HEK293 (cell line): ENCODE data around the gene SYNPO2.

ENCODE experiments used
- CTCF ChIA-PET: fragments of 350-600 bp; formaldehyde crosslinking; extraction: SDS; loops from one replicate; lab custom pipeline; 2021; ENCODE audit warnings: antibody characterized with exemption; lab: Yijun Ruan, JAX
- POLR2A ChIA-PET: fragments of 300-600 bp; formaldehyde crosslinking; extraction: SDS; loops from one replicate; lab custom pipeline; 2020; ENCODE audit warnings: antibody characterized with exemption, inconsistent platforms; lab: Yijun Ruan, JAX
- H3K27ac ChIP-seq: fragments of 200-500 bp; sonication (Bioruptor generic); 2 replicates; pipeline ENCODE4 v1.5.1; 2014; ENCODE audit warnings: low read depth, low read length, control low read depth, inconsistent platforms; ENCODE audit errors: extremely low read depth
- H3K36me3 ChIP-seq, 2 experiments: fragments of 200-500 bp in 1 of 2; sonication (Bioruptor generic) in 1 of 2; 1 replicate in 1 of 2; 2 replicates in 1 of 2; pipeline ENCODE4 v1.5.1; 2014 to 2017; ENCODE audit warnings: inconsistent platforms in 2 of 2, low read length in 2 of 2; ENCODE audit not compliant: control insufficient read depth in 2 of 2, insufficient read depth in 1 of 2
- H3K4me1 ChIP-seq: fragments of 200-500 bp; sonication (Bioruptor generic); 2 replicates; pipeline ENCODE4 v1.5.1; 2014; ENCODE audit warnings: mild to moderate bottlenecking, low read length, inconsistent platforms; ENCODE audit not compliant: control insufficient read depth, insufficient read depth
- H3K4me3 ChIP-seq: 2 replicates; pipeline ENCODE4 v1.5.1; 2011; ENCODE audit warnings: low read depth, mild to moderate bottlenecking, control low read depth, low read length, moderate library complexity
- H3K9me3 ChIP-seq: fragments of 200-500 bp; sonication (Bioruptor generic); 2 replicates; pipeline ENCODE4 v1.5.1; 2014; ENCODE audit warnings: low read depth, low read length, inconsistent platforms; ENCODE audit not compliant: control insufficient read depth, insufficient read depth
- GLI2 ChIP-seq: fragments of 450-650 bp; formaldehyde crosslinking; IDR thresholded peaks from 2 replicates; pipeline ENCODE4; 2017; ENCODE audit warnings: missing biosample characterization, missing genetic modification characterization, low read depth, borderline replicate concordance
- GLIS1 ChIP-seq: fragments of 450-650 bp; formaldehyde crosslinking; IDR thresholded peaks from 2 replicates; pipeline ENCODE4 v1.5.1; 2016; ENCODE audit warnings: missing biosample characterization, missing genetic modification characterization
- KLF7 ChIP-seq: fragments of 450-650 bp; formaldehyde crosslinking; IDR thresholded peaks from 2 replicates; pipeline ENCODE4 v1.5.1; 2016; ENCODE audit warnings: missing biosample characterization, missing genetic modification characterization, borderline replicate concordance
- SALL2 ChIP-seq: fragments of 450-650 bp; formaldehyde crosslinking; IDR thresholded peaks from 2 replicates; pipeline ENCODE4 v1.5.0; 2017; ENCODE audit warnings: missing biosample characterization, mild to moderate bottlenecking, missing genetic modification characterization, borderline replicate concordance
- TRIM28 ChIP-seq: IDR thresholded peaks from 2 replicates; pipeline ENCODE4 v1.6.1; 2011; ENCODE audit warnings: low read length, control low read depth, borderline replicate concordance
- ZBTB17 ChIP-seq: fragments of 450-650 bp; formaldehyde crosslinking; IDR thresholded peaks from 2 replicates; pipeline ENCODE4 v1.5.1; 2016; ENCODE audit warnings: missing biosample characterization, missing genetic modification characterization
- ZNF114 ChIP-seq: fragments of 450-650 bp; formaldehyde crosslinking; IDR thresholded peaks from 2 replicates; pipeline ENCODE4 v1.5.0; 2017; ENCODE audit warnings: missing biosample characterization, missing genetic modification characterization
- ZNF132 ChIP-seq: fragments of 450-650 bp; formaldehyde crosslinking; IDR thresholded peaks from 2 replicates; pipeline ENCODE4 v1.5.1; 2017; ENCODE audit warnings: missing biosample characterization, missing genetic modification characterization, borderline replicate concordance
- ZNF214 ChIP-seq: fragments of 450-650 bp; formaldehyde crosslinking; IDR thresholded peaks from 2 replicates; pipeline ENCODE4 v1.5.1; 2017; ENCODE audit warnings: missing biosample characterization, mild to moderate bottlenecking, missing genetic modification characterization, borderline replicate concordance
- ZNF292 ChIP-seq: fragments of 450-650 bp; formaldehyde crosslinking; IDR thresholded peaks from 2 replicates; pipeline ENCODE4 v1.5.1; 2016; ENCODE audit warnings: low read depth, missing biosample characterization, missing genetic modification characterization, borderline replicate concordance
- ZNF426 ChIP-seq: fragments of 450-650 bp; formaldehyde crosslinking; IDR thresholded peaks from 2 replicates; pipeline ENCODE4 v1.5.1; 2017; ENCODE audit warnings: missing biosample characterization, missing genetic modification characterization, mild to moderate bottlenecking, inconsistent platforms, moderate library complexity
- ZNF501 ChIP-seq: fragments of 450-650 bp; formaldehyde crosslinking; IDR thresholded peaks from 2 replicates; pipeline ENCODE4 v1.5.1; 2016; ENCODE audit warnings: missing biosample characterization, missing genetic modification characterization
- ZNF549 ChIP-seq: fragments of 450-650 bp; IDR thresholded peaks from 2 replicates; pipeline ENCODE4 v1.5.1; 2018; ENCODE audit warnings: missing biosample characterization, missing genetic modification characterization, mild to moderate bottlenecking, inconsistent platforms, moderate library complexity
- ZNF664 ChIP-seq: fragments of 450-650 bp; formaldehyde crosslinking; IDR thresholded peaks from 2 replicates; pipeline ENCODE4 v1.5.1; 2016; ENCODE audit warnings: missing biosample characterization, missing genetic modification characterization
- ZNF837 ChIP-seq: fragments of 450-650 bp; formaldehyde crosslinking; IDR thresholded peaks from 2 replicates; pipeline ENCODE4 v1.5.1; 2016; ENCODE audit warnings: missing biosample characterization, missing genetic modification characterization
- ZNF843 ChIP-seq: fragments of 450-650 bp; formaldehyde crosslinking; IDR thresholded peaks from 2 replicates; pipeline ENCODE4 v1.5.1; 2016; ENCODE audit warnings: missing biosample characterization, missing genetic modification characterization
- TF ChIP-seq, protein P1 (sequence below): IDR thresholded peaks from 2 replicates; pipeline ENCODE4 v1.6.1; 2011; ENCODE audit warnings: mild to moderate bottlenecking, low read depth, low read length, borderline replicate concordance
- TF ChIP-seq, protein P2 (sequence below): fragments of 450-650 bp; formaldehyde crosslinking; conservative IDR thresholded peaks from 2 replicates; pipeline ENCODE4 v1.5.1; 2016; ENCODE audit warnings: low read depth, missing biosample characterization, missing genetic modification characterization
- TF ChIP-seq, protein P3 (sequence below): fragments of 450-650 bp; formaldehyde crosslinking; IDR thresholded peaks from 2 replicates; pipeline ENCODE4 v1.5.1; 2016; ENCODE audit warnings: missing biosample characterization, missing genetic modification characterization
- TF ChIP-seq, protein P4 (sequence below): fragments of 450-650 bp; formaldehyde crosslinking; IDR thresholded peaks from 2 replicates; pipeline ENCODE4 v1.5.1; 2016; ENCODE audit warnings: missing biosample characterization, missing genetic modification characterization
- TF ChIP-seq, protein P5 (sequence below): fragments of 450-650 bp; formaldehyde crosslinking; IDR thresholded peaks from 2 replicates; pipeline ENCODE4 v1.5.1; 2017; ENCODE audit warnings: missing biosample characterization, missing genetic modification characterization
- TF ChIP-seq, protein P6 (sequence below): fragments of 450-650 bp; IDR thresholded peaks from 2 replicates; pipeline ENCODE4 v1.5.1; 2018; ENCODE audit warnings: missing biosample characterization, missing genetic modification characterization

Gene SYNPO2

DNA sequence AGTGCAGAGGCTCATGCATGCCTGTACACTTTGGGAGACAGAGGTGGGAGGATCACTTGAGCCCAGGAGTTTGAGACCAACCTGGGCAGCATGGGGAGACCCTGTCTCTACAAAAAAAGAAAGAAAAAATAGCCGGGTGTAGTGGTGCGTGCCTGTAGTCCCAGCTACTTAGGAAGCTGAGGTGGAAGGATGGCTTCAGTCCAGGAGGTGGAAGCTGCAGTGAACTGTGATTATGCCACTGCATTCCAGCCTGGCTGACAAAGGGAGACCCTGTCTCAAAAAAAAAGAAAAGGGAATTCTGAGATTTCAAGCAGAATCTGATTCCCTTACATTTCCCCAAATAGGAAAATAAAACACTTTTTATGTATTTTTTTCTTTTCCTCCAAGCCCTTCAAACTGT is 83.5 kb downstream of the SYNPO2 start:
- H3K4me3 ChIP-seq, result no peak overlapping the region
- CTCF ChIA-PET, result interaction anchor here (2.7 kb wide), 1 partner anchor 201 kb away, joined by 7 read pairs; no protein-coding TSS in a partner anchor
- no peak overlapping the region for H3K27ac ChIP-seq
- no peaks in the 10 kb centered on the region for H3K9me3 ChIP-seq
- no peaks in the 10 kb centered on the region for H3K36me3 ChIP-seq
- H3K4me1 ChIP-seq, result no peaks in the 10 kb centered on the region
- POLR2A ChIA-PET, result no interaction called here
- TF ChIP-seq ZNF549 (tag by site-specific recombination), result no peak
- TF ChIP-seq ZNF114 (tag by site-specific recombination), result no peak
- TF ChIP-seq GLIS1 (tag by site-specific recombination), result no peak
- no peak for TF ChIP-seq SALL2 (tag by site-specific recombination)
- TF ChIP-seq, protein P1, sequence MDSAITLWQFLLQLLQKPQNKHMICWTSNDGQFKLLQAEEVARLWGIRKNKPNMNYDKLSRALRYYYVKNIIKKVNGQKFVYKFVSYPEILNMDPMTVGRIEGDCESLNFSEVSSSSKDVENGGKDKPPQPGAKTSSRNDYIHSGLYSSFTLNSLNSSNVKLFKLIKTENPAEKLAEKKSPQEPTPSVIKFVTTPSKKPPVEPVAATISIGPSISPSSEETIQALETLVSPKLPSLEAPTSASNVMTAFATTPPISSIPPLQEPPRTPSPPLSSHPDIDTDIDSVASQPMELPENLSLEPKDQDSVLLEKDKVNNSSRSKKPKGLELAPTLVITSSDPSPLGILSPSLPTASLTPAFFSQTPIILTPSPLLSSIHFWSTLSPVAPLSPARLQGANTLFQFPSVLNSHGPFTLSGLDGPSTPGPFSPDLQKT, result no peak
- no peak for TF ChIP-seq ZNF214 (tag by site-specific recombination)
- no peak for TF ChIP-seq KLF7 (tag by site-specific recombination)
- TF ChIP-seq ZNF132 (tag by site-specific recombination), result no peak

DNA sequence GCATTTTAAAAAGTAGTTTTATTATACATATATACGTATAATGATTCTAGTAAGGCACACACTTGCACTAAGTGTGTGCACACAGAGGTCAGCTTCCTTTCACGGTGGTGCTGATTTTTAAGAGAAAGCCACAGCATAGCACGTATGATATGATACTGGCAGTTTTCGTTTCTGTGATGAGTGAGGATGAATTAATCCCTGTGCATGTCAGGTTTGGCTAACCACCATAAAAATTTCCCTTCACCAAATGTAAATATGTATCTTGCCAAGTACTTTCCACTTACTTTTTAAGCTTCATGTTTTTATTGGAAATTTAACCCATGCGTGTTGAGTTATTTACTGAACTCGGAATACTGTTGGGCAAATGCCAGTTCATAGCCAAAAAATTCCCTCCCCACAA is 84.6 kb downstream of the SYNPO2 start:
- POLR2A ChIA-PET, result no interaction called here
- Histone ChIP-seq H3K36me3 (no peaks in the 10 kb centered on the region), H3K4me1 (no peaks in the 10 kb centered on the region), H3K9me3 (no peaks in the 10 kb centered on the region), H3K27ac (no peak overlapping the region), H3K4me3 (no peak overlapping the region)
- CTCF ChIA-PET, result interaction anchor here (0.9 to 2.7 kb wide), 3 partner anchors 8 to 202 kb away, joined by 3 to 7 read pairs (median 4); no protein-coding TSS in a partner anchor
- TF ChIP-seq, protein P2, sequence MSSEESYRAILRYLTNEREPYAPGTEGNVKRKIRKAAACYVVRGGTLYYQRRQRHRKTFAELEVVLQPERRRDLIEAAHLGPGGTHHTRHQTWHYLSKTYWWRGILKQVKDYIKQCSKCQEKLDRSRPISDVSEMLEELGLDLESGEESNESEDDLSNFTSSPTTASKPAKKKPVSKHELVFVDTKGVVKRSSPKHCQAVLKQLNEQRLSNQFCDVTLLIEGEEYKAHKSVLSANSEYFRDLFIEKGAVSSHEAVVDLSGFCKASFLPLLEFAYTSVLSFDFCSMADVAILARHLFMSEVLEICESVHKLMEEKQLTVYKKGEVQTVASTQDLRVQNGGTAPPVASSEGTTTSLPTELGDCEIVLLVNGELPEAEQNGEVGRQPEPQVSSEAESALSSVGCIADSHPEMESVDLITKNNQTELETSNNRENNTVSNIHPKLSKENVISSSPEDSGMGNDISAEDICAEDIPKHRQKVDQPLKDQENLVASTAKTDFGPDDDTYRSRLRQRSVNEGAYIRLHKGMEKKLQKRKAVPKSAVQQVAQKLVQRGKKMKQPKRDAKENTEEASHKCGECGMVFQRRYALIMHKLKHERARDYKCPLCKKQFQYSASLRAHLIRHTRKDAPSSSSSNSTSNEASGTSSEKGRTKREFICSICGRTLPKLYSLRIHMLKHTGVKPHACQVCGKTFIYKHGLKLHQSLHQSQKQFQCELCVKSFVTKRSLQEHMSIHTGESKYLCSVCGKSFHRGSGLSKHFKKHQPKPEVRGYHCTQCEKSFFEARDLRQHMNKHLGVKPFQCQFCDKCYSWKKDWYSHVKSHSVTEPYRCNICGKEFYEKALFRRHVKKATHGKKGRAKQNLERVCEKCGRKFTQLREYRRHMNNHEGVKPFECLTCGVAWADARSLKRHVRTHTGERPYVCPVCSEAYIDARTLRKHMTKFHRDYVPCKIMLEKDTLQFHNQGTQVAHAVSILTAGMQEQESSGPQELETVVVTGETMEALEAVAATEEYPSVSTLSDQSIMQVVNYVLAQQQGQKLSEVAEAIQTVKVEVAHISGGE (tag by site-specific recombination), result no peak
- no peak for TF ChIP-seq ZNF501
- TF ChIP-seq TRIM28, result no peak
- TF ChIP-seq, protein P3, sequence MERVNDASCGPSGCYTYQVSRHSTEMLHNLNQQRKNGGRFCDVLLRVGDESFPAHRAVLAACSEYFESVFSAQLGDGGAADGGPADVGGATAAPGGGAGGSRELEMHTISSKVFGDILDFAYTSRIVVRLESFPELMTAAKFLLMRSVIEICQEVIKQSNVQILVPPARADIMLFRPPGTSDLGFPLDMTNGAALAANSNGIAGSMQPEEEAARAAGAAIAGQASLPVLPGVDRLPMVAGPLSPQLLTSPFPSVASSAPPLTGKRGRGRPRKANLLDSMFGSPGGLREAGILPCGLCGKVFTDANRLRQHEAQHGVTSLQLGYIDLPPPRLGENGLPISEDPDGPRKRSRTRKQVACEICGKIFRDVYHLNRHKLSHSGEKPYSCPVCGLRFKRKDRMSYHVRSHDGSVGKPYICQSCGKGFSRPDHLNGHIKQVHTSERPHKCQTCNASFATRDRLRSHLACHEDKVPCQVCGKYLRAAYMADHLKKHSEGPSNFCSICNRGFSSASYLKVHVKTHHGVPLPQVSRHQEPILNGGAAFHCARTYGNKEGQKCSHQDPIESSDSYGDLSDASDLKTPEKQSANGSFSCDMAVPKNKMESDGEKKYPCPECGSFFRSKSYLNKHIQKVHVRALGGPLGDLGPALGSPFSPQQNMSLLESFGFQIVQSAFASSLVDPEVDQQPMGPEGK, result no peak
- TF ChIP-seq ZNF426, result no peak
- no peak for TF ChIP-seq ZNF292 (tag by site-specific recombination)
- no peak for TF ChIP-seq ZNF664 (tag by site-specific recombination)
- no peak for TF ChIP-seq ZNF114 (tag by site-specific recombination)
- TF ChIP-seq ZBTB17 (tag by site-specific recombination), result no peak
- TF ChIP-seq ZNF837, result no peak
- no peak for TF ChIP-seq GLIS1 (tag by site-specific recombination)
- TF ChIP-seq GLI2 (tag by site-specific recombination), result no peak
- TF ChIP-seq, protein P4, sequence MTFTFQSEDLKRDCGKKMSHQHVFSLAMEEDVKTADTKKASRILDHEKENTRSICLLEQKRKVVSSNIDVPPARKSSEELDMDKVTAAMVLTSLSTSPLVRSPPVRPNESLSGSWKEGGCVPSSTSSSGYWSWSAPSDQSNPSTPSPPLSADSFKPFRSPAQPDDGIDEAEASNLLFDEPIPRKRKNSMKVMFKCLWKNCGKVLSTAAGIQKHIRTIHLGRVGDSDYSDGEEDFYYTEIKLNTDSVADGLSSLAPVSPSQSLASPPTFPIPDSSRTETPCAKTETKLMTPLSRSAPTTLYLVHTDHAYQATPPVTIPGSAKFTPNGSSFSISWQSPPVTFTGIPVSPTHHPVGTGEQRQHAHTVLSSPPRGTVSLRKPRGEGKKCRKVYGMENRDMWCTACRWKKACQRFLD (tag by site-specific recombination), result no peak
- TF ChIP-seq, protein P5, sequence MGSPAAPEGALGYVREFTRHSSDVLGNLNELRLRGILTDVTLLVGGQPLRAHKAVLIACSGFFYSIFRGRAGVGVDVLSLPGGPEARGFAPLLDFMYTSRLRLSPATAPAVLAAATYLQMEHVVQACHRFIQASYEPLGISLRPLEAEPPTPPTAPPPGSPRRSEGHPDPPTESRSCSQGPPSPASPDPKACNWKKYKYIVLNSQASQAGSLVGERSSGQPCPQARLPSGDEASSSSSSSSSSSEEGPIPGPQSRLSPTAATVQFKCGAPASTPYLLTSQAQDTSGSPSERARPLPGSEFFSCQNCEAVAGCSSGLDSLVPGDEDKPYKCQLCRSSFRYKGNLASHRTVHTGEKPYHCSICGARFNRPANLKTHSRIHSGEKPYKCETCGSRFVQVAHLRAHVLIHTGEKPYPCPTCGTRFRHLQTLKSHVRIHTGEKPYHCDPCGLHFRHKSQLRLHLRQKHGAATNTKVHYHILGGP (tag by site-specific recombination), result no peak
- TF ChIP-seq, protein P6, sequence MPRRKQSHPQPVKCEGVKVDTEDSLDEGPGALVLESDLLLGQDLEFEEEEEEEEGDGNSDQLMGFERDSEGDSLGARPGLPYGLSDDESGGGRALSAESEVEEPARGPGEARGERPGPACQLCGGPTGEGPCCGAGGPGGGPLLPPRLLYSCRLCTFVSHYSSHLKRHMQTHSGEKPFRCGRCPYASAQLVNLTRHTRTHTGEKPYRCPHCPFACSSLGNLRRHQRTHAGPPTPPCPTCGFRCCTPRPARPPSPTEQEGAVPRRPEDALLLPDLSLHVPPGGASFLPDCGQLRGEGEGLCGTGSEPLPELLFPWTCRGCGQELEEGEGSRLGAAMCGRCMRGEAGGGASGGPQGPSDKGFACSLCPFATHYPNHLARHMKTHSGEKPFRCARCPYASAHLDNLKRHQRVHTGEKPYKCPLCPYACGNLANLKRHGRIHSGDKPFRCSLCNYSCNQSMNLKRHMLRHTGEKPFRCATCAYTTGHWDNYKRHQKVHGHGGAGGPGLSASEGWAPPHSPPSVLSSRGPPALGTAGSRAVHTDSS (tag by site-specific recombination), result no peak
- TF ChIP-seq ZNF843 (tag by site-specific recombination), result no peak
